Esophagus muscularis mucosa (tissue), 4 donors: Measurements from ENCODE around the gene CNTN5. TPM values are rescaled to one million over a fixed set of nuclear protein-coding genes. Genes with fewer than 3 reads are reported as not detected.

Experiments
- DNase-seq: peaks from one replicate; pipeline ENCODE4 v3.0.0-alpha.2; 2017; ENCODE audit errors: extremely low spot score
- H3K27ac ChIP-seq, 4 donors: fragments of 200-600 bp; sonication (generic); replicated peaks in 1 of 4; 1 replicate in 3 of 4; 2 replicates in 1 of 4; pipeline ENCODE4 v1.5.1; 2016 to 2019; ENCODE audit warnings: mild to moderate bottlenecking in 1 of 4
- H3K27me3 ChIP-seq, 4 donors: fragments of 200-600 bp; sonication (generic); one replicate each; pipeline versions ENCODE4 v1.5.1 to v1.6.0; 2016 to 2019
- H3K36me3 ChIP-seq, 4 donors: fragments of 200-600 bp; sonication (generic); one replicate each; pipeline ENCODE4 v1.5.1; 2016 to 2019
- H3K4me1 ChIP-seq, 4 donors: fragments of 200-600 bp; sonication (generic); one replicate each; pipeline ENCODE4 v1.5.1; 2016 to 2019
- H3K4me3 ChIP-seq, 4 donors: fragments of 200-600 bp; sonication (generic); 1 replicate in 2 of 4; 2 replicates in 2 of 4; pipeline ENCODE4 v1.5.1; 2016 to 2019; ENCODE audit warnings: mild to moderate bottlenecking in 4 of 4, moderate library complexity in 1 of 4
- H3K9me3 ChIP-seq, 4 donors: fragments of 200-600 bp; sonication (generic); 1 replicate in 3 of 4; 2 replicates in 1 of 4; pipeline ENCODE4 v1.5.1; 2016 to 2019
- EP300 ChIP-seq: sonication (generic); formaldehyde crosslinking; IDR thresholded peaks from one replicate; pipeline ENCODE4 v1.6.1; 2017; ENCODE audit warnings: antibody characterized with exemption
- POLR2A ChIP-seq: fragments of 450-650 bp; IDR thresholded peaks from one replicate; pipeline ENCODE4 v1.6.1; 2017; ENCODE audit warnings: antibody characterized with exemption, moderate library complexity, mild to moderate bottlenecking, low read depth
- POLR2AphosphoS5 ChIP-seq, 2 donors: sonication (generic); formaldehyde crosslinking; IDR thresholded peaks; one replicate each; pipeline ENCODE4 v1.6.1; 2017; ENCODE audit warnings: antibody characterized with exemption in 2 of 2
- WGBS: methylation state at CpG from one replicate; pipeline ENCODE4 v1.1.5; 2018; 5-methylcytosine and 5-hydroxymethylcytosine counted together
- intact Hi-C: fragments of 100-400 bp; cut with DNase I; formaldehyde crosslinking; loops from one replicate; pipeline ENCODE4 v1.15.1; 2023
- total RNA-seq, 4 donors: library from RNA; depleted of rRNA; stranded (reverse); fragments of >200 nt; gene quantifications; one replicate each; pipeline versions ENCODE4 v1.1.0 to v1.2.1, GENCODE V29; 2016
- TF ChIP-seq, protein P1 (sequence below), 3 experiments: fragments of 200-600 bp in 2 of 3; fragments of 450-650 bp in 1 of 3; sonication (generic) in 2 of 3; IDR thresholded peaks; one replicate each; pipeline ENCODE4 v1.5.1; 2017 to 2019; ENCODE audit warnings: antibody characterized with exemption in 3 of 3, mild to moderate bottlenecking in 2 of 3, moderate library complexity in 1 of 3

The CNTN5 gene
- total RNA-seq, 4 donors from 2014 or later = 0.06 TPM; not detected in 3

DNA sequence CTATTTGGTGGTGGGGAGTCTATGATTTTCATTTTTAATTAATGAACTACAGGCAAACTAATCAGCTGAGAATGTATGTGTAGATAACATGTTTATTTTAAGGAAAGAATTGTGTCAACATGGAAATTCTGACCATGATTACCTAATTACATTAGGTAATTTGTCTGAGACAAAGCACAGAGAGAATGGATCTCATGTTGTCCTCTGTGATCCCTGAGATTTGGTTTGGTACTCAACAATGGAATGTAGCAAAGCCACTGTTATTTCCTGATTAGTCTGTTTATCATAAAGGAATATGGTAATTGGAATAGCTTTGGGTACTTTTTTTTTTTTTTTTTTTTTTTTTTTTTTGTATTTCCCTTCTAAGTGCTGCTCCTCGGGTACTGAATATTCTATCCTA, 947.6 kb downstream of the CNTN5 start:
- intact Hi-C loops = no loop called here

DNA sequence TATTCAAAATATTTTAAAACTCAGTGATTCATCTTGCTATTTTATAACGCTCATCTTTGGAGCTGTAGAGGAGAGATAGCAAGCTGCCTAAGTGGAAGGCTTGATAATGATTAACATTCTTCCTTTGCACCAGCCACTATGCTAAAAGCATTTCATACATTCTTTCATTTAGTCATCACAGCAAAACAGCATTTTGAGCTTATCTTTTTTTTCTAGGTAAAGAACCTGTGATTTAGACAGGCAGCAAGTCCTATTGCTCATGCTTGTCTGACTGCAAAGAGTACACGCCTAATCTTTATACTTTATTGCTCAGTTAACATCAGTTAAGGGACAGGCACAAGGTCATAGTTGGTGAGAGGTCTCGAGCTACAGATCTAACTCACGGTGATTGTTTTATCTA, 953.2 kb downstream of the CNTN5 start:
- intact Hi-C loops = no loop called here
- no peak for TF ChIP-seq EP300
- TF ChIP-seq, protein P1, sequence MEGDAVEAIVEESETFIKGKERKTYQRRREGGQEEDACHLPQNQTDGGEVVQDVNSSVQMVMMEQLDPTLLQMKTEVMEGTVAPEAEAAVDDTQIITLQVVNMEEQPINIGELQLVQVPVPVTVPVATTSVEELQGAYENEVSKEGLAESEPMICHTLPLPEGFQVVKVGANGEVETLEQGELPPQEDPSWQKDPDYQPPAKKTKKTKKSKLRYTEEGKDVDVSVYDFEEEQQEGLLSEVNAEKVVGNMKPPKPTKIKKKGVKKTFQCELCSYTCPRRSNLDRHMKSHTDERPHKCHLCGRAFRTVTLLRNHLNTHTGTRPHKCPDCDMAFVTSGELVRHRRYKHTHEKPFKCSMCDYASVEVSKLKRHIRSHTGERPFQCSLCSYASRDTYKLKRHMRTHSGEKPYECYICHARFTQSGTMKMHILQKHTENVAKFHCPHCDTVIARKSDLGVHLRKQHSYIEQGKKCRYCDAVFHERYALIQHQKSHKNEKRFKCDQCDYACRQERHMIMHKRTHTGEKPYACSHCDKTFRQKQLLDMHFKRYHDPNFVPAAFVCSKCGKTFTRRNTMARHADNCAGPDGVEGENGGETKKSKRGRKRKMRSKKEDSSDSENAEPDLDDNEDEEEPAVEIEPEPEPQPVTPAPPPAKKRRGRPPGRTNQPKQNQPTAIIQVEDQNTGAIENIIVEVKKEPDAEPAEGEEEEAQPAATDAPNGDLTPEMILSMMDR (IDR thresholded peaks at IDR 0.05) = no peak

More for the DNA sequence above, 947.6 kb downstream of the CNTN5 start:
- Histone ChIP-seq H3K4me3 (no peak overlapping the region), H3K27ac (no peak overlapping the region), H3K36me3 (no peaks in the 10 kb centered on the region), H3K27me3 (no peaks in the 10 kb centered on the region), H3K9me3 (no peaks in the 10 kb centered on the region), H3K4me1 (no peaks in the 10 kb centered on the region)
- WGBS = 74% methylated on average over 1 of the region's 1 CpG
- DNase-seq = no peak
- TF ChIP-seq, protein P1 (IDR thresholded peaks at IDR 0.05) = no peak
- TF ChIP-seq EP300 (no peak), POLR2A (no peak), POLR2AphosphoS5 (IDR thresholded peaks at IDR 0.05) (no peak)

DNA sequence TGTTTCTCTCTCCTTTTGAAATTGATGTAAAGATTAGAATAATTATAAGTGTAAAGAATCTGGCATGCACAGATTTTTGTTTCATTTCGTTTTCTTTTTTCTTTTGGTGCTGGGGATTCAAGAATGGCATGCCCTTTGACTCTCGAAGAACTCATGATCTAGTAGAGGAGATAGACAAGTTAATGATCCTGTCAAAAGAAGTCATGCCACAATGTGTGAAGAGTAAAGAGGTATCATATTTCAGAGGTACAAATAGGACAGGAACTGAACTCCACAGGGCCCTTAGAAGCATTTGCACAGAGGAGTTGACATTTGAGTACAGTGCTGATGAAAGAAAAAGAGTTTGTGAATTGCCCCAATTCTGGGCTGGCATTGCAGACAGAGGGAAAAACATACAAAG, 958.3 kb downstream of the CNTN5 start:
- Histone ChIP-seq H3K36me3 (no peaks in the 10 kb centered on the region), H3K4me1 (no peaks in the 10 kb centered on the region), H3K27me3 (no peaks in the 10 kb centered on the region), H3K4me3 (no peak overlapping the region), H3K9me3 (peaks cover 0 to 8% (median 0%) of the 10 kb centered on the region in 4 donors), H3K27ac (no peak overlapping the region)
- 68% methylated on average over 2 of the region's 2 CpGs for WGBS
- intact Hi-C loops = no loop called here
- no peak for TF ChIP-seq POLR2A
- TF ChIP-seq EP300 = no peak
- TF ChIP-seq, protein P1 (IDR thresholded peaks at IDR 0.05) = no peak
- TF ChIP-seq POLR2AphosphoS5 (IDR thresholded peaks at IDR 0.05) = no peak
- DNase-seq = no peak

More for the DNA sequence above, 953.2 kb downstream of the CNTN5 start:
- WGBS = 85% methylated on average over 4 of the region's 4 CpGs
- no peak overlapping the region for H3K27ac ChIP-seq
- no peak for DNase-seq
- peaks cover 0 to 8% (median 0%) of the 10 kb centered on the region in 4 donors for H3K9me3 ChIP-seq
- H3K36me3 ChIP-seq = no peaks in the 10 kb centered on the region
- no peaks in the 10 kb centered on the region for H3K4me1 ChIP-seq
- no peak overlapping the region for H3K4me3 ChIP-seq
- H3K27me3 ChIP-seq = no peaks in the 10 kb centered on the region

DNA sequence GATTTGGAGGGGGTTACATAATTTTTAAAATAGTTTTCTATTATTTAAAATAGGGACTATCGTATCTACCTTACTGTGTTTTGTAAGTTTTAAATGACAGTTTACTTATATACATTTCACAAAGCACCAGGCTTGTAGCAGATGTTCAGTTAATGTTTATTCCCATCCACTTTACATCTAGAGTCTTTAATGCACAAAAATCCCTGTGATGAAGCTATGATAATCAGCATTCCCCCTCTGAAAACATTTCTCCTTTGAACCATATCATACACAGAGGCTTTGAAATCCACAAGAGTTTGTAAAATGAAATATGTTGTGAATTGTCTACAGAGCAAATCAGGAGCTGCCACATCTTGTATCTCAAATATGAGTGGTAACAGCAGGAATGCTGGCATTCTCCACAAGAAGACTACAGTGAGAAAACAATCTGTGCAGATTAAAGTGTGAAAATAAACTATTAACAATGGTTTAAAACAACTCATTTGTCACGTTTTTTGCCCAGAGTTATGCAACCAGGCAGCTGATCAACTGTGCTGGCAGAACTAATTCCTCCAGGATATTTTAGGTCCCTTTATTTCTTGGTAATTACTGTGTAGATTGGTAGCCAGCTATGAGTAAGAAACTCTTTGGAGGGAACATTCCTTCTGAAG, 967.2 kb downstream of the CNTN5 start:
- DNase-seq = no peak
- no peak overlapping the region for H3K4me3 ChIP-seq
- no peaks in the 10 kb centered on the region for H3K27me3 ChIP-seq
- no peaks in the 10 kb centered on the region for H3K36me3 ChIP-seq
- H3K4me1 ChIP-seq = peaks cover 0 to 20% (median 12%) of the 10 kb centered on the region in 4 donors
- H3K9me3 ChIP-seq = no peaks in the 10 kb centered on the region
- 22% methylated on average over 2 of the region's 2 CpGs for WGBS
- peak overlapping the region in 2 of 4 donors; percentile 7 to 36 for H3K27ac ChIP-seq
- intact Hi-C loops = no loop called here
- TF ChIP-seq POLR2A (no peak), EP300 (no peak), POLR2AphosphoS5 (IDR thresholded peaks at IDR 0.05) (no peak)
- TF ChIP-seq, protein P1 (IDR thresholded peaks at IDR 0.05) = no peak

DNA sequence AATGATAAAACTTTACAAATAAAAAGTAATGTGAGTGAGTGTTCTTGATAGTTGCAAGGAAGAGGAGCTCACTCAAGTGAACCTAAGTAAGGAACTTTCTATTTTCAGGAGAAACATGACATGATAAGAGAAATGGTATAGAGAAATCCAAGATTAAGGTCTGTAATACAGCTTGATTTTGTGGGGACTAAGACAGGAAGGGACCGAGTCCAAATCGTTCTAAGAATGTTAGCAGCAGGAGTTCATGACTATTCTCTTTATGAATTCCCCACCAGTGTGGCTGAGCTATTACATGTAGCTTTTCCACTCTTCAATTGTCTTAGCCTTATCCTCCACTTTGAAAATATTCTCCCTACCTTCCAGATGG, 967.7 kb downstream of the CNTN5 start:
- no peak overlapping the region for H3K4me3 ChIP-seq
- H3K9me3 ChIP-seq = no peaks in the 10 kb centered on the region
- WGBS = 50% methylated on average over 2 of the region's 2 CpGs
- TF ChIP-seq, protein P1 (IDR thresholded peaks at IDR 0.05) = no peak
- TF ChIP-seq EP300 (no peak), POLR2AphosphoS5 (IDR thresholded peaks at IDR 0.05) (no peak), POLR2A (no peak)
- intact Hi-C loops = no loop called here
- DNase-seq = no peak
- H3K4me1 ChIP-seq = peaks cover 0 to 23% (median 12%) of the 10 kb centered on the region in 4 donors
- H3K27ac ChIP-seq = peak overlapping the region in 2 of 4 donors; percentile 7 to 36
- H3K36me3 ChIP-seq = no peaks in the 10 kb centered on the region
- no peaks in the 10 kb centered on the region for H3K27me3 ChIP-seq
